ENCODE data around the gene REG3G. TPM values are rescaled to one million over a fixed set of nuclear protein-coding genes. Genes with fewer than 3 reads are reported as not detected.

Gene REG3G
- total RNA-seq, 1 experiment from 2014 or later, result not detected

GRCh38 chr2:79026061-79026460, 559 bp downstream of the REG3G start:
- POLR2A ChIA-PET, result no interaction called here
- H3K27me3 ChIP-seq (ENCODE audit: control insufficient read depth, insufficient read depth, low read length), result no peaks in the 10 kb centered on the region
- CTCF ChIA-PET, result no interaction called here
- DNase-seq (ENCODE audit: low read depth, low spot score) (no peak), ATAC-seq (no peak)
- no peak overlapping the region for H3K27ac ChIP-seq (ENCODE audit: low read length)
- BruUV-seq (replicated peaks), result no TSS peak
- H3K4me3 ChIP-seq (ENCODE audit: low read depth in 2 of 2, low read length in 2 of 2), result no peak overlapping the region
- H3K4me1 ChIP-seq (ENCODE audit: control insufficient read depth, insufficient read depth, low read length), result no peaks in the 10 kb centered on the region
- H3K36me3 ChIP-seq (ENCODE audit: control insufficient read depth, insufficient read depth, low read length), result no peaks in the 10 kb centered on the region
- in situ Hi-C loops (cut with HindIII; ENCODE audit: low pct_unique_long_range_greater_than_20kb, low sequenced_read_pairs), result no loop called here
- H3K9me3 ChIP-seq (ENCODE audit: control insufficient read depth, insufficient read depth, low read depth, low read length), result peaks cover 4% of the 10 kb centered on the region; the same call in 1 of the 2 replicates
- TF ChIP-seq, protein P1, sequence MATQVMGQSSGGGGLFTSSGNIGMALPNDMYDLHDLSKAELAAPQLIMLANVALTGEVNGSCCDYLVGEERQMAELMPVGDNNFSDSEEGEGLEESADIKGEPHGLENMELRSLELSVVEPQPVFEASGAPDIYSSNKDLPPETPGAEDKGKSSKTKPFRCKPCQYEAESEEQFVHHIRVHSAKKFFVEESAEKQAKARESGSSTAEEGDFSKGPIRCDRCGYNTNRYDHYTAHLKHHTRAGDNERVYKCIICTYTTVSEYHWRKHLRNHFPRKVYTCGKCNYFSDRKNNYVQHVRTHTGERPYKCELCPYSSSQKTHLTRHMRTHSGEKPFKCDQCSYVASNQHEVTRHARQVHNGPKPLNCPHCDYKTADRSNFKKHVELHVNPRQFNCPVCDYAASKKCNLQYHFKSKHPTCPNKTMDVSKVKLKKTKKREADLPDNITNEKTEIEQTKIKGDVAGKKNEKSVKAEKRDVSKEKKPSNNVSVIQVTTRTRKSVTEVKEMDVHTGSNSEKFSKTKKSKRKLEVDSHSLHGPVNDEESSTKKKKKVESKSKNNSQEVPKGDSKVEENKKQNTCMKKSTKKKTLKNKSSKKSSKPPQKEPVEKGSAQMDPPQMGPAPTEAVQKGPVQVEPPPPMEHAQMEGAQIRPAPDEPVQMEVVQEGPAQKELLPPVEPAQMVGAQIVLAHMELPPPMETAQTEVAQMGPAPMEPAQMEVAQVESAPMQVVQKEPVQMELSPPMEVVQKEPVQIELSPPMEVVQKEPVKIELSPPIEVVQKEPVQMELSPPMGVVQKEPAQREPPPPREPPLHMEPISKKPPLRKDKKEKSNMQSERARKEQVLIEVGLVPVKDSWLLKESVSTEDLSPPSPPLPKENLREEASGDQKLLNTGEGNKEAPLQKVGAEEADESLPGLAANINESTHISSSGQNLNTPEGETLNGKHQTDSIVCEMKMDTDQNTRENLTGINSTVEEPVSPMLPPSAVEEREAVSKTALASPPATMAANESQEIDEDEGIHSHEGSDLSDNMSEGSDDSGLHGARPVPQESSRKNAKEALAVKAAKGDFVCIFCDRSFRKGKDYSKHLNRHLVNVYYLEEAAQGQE (IDR thresholded peaks at IDR 0.05; ENCODE audit: insufficient read depth in 1 of 2, low read depth in 2 of 2, low read length in 1 of 2), result no peak
- TF ChIP-seq SIN3A (IDR thresholded peaks at IDR 0.05; ENCODE audit: borderline replicate concordance, insufficient read depth, low read depth, low read length), result no peak
- TF ChIP-seq CTCF (IDR thresholded peaks at IDR 0.05), result no peak
- no peak for TF ChIP-seq TCF7L2 (IDR thresholded peaks at IDR 0.05; ENCODE audit: low read depth, low read length)
- TF ChIP-seq POLR2AphosphoS5 (IDR thresholded peaks at IDR 0.05; ENCODE audit: low read depth, low read length), result no peak
- intact Hi-C loops (cut with micrococcal nuclease; ENCODE audit: unreplicated experiment), result no loop called here

DNA sequence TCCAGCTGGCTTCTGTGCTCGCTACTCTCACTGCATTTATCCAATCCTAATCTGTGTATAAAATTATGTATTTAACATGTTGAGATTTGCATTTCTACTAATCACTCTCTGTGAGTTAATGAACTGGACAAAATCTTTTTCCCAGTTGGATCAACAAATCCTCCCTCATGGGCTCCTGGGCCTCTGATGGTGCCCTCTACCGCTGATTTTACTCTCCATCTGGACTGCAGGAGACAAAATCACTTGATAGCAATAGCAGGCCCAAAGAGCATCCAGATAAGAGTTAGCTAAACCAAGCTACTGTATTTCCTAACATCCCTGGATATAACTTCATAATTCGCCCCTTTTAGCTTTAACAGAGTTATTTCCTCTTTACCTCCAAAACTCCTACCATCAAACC, 14.4 kb downstream of the REG3G start:
- ChIA-PET POLR2A (no interaction called here), CTCF (no interaction called here)
- in situ Hi-C loops (cut with HindIII; ENCODE audit: low pct_unique_long_range_greater_than_20kb, low sequenced_read_pairs), result no loop called here
- DNase-seq (ENCODE audit: low read depth, low spot score) (no peak), ATAC-seq (no peak)
- intact Hi-C loops (cut with micrococcal nuclease; ENCODE audit: unreplicated experiment), result loop anchor here (5.0 to 10.0 kb wide), 2 partner anchors 177 to 825 kb away; no protein-coding TSS in a partner anchor
- H3K4me1 ChIP-seq (ENCODE audit: control insufficient read depth, insufficient read depth, low read length), result no peaks in the 10 kb centered on the region
- no peak overlapping the region for H3K27ac ChIP-seq (ENCODE audit: low read length)
- no TSS peak for BruUV-seq (replicated peaks)
- no peaks in the 10 kb centered on the region for H3K36me3 ChIP-seq (ENCODE audit: control insufficient read depth, insufficient read depth, low read length)
- H3K27me3 ChIP-seq (ENCODE audit: control insufficient read depth, insufficient read depth, low read length), result no peaks in the 10 kb centered on the region
- H3K9me3 ChIP-seq (ENCODE audit: control insufficient read depth, insufficient read depth, low read depth, low read length), result no peaks in the 10 kb centered on the region
- no peak overlapping the region for H3K4me3 ChIP-seq (ENCODE audit: low read depth in 2 of 2, low read length in 2 of 2)
- TF ChIP-seq TCF7L2 (IDR thresholded peaks at IDR 0.05; ENCODE audit: low read depth, low read length), result no peak
- no peak for TF ChIP-seq POLR2AphosphoS5 (IDR thresholded peaks at IDR 0.05; ENCODE audit: low read depth, low read length)
- TF ChIP-seq SIN3A (IDR thresholded peaks at IDR 0.05; ENCODE audit: borderline replicate concordance, insufficient read depth, low read depth, low read length), result no peak
- no peak for TF ChIP-seq CTCF (IDR thresholded peaks at IDR 0.05)
- TF ChIP-seq, protein P1 (IDR thresholded peaks at IDR 0.05; ENCODE audit: insufficient read depth in 1 of 2, low read depth in 2 of 2, low read length in 1 of 2), result no peak

Measured in Panc1 (cell line).